SIG-M5 (cell line): Measurements from ENCODE around the gene EPHB3.

Source experiments
- DNase-seq: peaks from one replicate; lab custom pipeline; 2025; lab: John Stamatoyannopoulos, UW

EPHB3 gene

GRCh38 chr3:184561061-184561912 lies at the start of gene EPHB3:
Gene EPHB3, plus strand, starts transcription at chr3:184561785. Its CDS starts 451 bp downstream, at chr3:184562236.
- DNase-seq = peak; percentile 81

DNA sequence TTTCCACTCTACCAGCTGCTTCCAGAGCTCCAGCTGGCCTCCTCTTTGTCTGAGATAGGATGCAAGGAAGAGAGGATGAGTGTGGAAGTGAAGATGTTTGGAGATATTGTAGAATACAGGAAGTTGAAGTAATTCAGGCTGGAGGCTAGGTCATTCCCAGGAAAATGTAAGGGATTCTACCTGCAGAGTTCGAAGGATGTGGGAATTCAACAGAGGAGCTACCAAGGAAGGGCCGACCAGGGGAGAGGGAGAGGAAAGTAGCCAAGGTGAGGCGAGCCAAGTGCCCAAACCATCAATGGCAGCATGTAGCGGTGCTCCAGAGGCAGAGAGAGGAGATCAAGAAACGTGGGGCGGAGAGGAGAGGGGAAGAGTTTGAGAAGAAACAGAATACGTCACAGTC lies 49.0 kb upstream of the EPHB3 start:
- DNase-seq = no peak

GRCh38 chr3:184513276-184514170 lies 48.1 kb upstream of the EPHB3 start:
- no peak for DNase-seq

- DNase-seq = no peak
Observed at GRCh38 chr3:184514171-184514490, 47.5 kb upstream of the EPHB3 start.

DNA sequence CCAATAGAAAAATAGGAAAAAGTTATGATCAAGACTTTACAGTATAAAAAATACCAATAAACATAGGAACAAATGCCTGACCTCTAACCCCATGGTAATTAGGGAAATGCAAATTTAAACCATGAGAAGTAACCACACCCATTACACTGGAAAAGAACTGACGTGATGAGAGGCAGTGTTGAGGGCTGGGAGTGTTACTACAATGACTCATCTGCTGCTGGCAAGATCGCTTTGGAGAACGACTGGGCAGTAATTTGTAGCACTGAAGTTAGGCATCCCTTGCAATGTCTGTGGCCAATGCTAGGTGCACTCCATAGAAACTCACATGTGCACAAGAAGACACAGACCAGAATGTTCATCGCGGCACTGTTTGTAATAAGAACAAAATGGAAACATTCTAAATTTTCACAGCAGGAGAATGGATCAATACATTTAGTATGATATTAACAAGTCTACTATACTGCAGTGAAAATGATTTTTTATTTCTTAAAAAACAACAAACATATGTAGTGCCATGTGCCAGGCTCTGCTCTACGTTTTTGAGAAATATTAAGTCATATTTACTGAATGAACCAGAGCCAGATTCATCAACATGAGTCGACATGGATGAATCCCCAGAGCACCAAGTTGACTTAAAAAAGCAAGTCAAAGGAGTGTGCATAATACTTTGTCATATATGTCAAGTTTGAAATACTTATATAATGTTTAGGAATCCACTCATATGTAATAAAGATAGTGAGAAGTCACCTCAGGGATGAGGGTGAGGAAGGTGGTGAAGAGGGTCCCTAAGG lies 37.6 kb upstream of the EPHB3 start:
- no peak for DNase-seq

GRCh38 chr3:184524981-184525336 lies 36.6 kb upstream of the EPHB3 start:
- no peak for DNase-seq

GRCh38 chr3:184525337-184526087 lies 36.1 kb upstream of the EPHB3 start:
- no peak for DNase-seq

GRCh38 chr3:184526088-184526433 lies 35.5 kb upstream of the EPHB3 start:
- no peak for DNase-seq

- DNase-seq = no peak
Observed at GRCh38 chr3:184531626-184532280, 29.8 kb upstream of the EPHB3 start.

DNA sequence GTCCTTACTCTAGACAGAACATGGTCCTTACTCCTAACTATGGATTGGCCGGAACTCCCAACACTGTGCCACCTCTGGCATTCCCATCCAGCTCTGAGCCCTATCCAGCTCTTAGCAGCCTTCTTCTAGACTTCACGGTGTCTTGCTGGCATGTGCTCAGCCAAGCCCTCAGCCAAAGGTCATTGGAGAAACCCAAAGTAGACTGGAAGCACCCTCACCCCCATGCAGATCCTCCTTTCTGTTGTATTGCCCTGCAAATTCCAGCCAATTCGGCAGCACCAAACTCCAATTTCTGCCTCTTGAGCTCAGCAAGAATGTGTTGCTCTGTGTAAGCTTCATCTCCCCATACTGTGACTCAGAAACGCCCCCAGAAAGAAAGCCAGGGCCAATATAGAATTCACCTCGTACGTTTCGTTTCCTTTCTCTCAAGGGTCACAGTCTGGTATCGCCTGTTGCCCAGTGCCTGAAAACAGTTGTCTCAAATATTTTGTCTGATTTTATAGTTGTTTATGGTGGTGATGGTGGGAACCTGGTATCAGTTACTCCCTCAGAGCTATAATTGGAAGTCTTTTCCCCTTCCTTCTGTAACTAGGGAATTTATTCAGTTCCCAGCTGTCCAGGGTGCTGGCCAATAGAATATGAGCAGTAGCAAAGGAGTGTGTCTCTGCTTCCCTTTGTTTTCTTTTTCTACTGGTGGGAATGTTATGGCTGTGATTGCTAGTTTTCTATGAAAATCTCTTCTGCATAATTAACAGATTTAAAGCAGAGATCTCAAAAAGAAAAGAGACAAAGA lies 28.4 kb upstream of the EPHB3 start:
- DNase-seq = no peak

- no peak for DNase-seq
Observed at GRCh38 chr3:184537885-184538665, 23.5 kb upstream of the EPHB3 start.

DNA sequence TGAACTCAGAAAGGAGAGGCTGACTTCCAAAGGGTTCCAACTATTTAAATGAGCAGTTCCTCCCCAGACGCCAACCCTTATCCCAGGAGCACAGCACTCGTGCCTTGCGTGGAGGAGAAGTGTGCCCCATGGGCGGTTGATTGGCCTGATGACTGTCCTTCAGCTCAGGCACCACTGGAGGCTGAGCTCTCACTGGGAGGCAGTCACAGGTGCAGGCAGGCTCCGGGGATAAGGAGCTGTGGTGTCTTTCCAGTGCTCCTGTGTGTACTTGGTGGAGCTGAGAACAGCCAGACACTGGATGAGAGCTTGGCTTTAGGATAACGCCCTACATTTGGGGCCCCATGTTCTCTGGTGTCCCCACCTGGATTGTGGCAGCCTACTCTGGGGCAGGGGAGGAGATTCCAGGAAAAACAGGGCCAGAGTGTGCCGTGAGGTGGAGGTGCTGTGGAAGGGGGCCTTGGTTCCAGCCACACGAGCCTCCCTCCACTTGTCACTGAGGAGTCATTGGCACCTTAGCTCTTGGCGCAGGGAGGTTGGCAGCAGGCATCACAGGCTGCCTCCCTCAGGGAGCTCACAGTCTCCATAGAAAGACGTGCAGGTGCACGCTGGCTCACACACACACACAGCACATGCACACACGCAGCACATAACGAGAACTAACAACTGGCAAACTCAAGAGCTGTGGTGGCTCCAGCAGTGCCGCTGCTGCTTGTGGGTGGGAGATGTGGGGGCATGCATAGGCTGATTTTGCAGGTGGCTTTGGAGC lies 22.7 kb upstream of the EPHB3 start:
- no peak for DNase-seq

GRCh38 chr3:184539801-184540435 lies 21.7 kb upstream of the EPHB3 start:
- DNase-seq = no peak

GRCh38 chr3:184540777-184541681 lies 20.6 kb upstream of the EPHB3 start:
- no peak for DNase-seq

DNA sequence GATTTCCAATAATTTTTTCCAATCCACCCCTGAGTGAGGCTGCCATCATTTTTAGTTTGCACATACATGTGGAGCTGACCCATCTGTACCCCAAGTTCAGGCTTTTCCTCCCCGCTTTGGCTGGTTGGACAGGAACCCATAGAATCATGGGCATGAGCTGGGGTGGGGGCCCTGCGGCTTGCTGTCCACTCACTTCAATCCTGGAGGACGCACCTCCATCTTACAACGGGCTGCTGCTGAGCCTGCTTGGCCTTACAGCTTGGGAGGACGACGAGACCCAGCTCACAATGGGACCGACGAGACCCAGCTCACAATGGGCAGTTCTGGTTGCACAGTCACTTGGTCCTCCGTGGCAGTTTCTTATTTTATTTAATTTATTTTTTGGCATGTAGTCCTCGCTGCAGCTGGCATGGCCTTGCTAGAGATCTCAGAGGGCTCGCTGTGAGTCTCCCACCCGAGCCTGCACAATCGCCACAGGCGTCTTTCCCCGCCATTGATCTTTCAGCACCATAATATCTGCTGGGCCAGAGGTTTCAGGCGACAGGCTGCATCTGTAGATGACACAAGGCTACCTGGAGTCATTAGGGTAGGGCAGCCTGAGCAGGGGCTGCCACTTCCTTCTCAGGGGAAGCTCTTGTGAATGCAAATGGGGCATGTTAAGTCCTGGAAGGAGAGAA lies 19.6 kb upstream of the EPHB3 start:
- no peak for DNase-seq

DNA sequence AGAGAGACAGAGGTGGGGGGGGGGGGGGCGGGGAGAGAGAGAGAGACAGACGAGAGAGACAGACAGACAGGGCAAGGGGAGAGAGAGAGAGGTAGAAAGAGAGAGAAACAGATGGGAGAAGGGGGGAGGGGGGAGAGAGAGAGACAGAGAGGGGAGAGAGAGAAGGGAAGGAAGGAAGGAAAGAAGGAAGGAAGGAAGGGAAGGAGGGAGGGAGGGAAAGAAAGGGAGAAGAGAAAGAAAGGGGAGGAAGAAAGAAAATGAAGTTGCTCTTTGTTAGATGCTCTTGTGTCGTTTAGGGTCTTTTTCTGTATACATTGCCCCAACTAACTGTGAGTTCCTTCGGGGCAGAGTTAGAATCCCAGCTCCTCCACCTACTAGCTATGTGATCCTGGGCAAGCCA lies 19.0 kb upstream of the EPHB3 start:
- DNase-seq = no peak

DNA sequence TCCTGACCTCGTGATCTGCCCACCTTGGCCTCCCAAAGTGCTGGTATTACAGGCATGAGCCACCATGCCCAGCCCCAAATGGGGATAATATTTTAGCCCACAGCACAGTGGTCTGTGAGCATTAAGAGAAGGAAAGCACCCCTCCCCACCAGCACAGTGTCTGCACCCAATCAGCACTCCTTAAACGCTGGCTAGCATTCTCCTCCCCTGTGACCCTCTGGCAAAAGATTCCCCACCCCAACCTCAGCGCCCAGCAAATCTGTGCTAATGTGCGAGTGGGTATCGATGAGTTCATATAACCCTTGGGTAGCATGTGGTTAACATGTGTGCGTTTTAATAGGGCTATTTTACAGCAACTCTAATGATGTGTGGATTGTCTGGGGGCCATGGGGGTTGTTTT lies 18.3 kb upstream of the EPHB3 start:
- DNase-seq = no peak
